HG02938 (cell line): ENCODE data around the gene UBAP2L.
"Not testable (repeated sequence)": the region's sequence is repeated elsewhere in the genome, so short reads cannot be mapped to it uniquely, and the experiment has no call there.

Source experiments
- ATAC-seq: cut with Tn5 transposase; IDR thresholded peaks from one replicate; pipeline ENCODE4 v1.9.1; 2021; ENCODE audit warnings: mild to moderate bottlenecking, moderate library complexity; ENCODE audit not compliant: unreplicated experiment

Gene UBAP2L

GRCh38 chr1:154307670-154308270 lies 87.0 kb downstream of the UBAP2L start:
- ATAC-seq, result not testable (repeated sequence)

DNA sequence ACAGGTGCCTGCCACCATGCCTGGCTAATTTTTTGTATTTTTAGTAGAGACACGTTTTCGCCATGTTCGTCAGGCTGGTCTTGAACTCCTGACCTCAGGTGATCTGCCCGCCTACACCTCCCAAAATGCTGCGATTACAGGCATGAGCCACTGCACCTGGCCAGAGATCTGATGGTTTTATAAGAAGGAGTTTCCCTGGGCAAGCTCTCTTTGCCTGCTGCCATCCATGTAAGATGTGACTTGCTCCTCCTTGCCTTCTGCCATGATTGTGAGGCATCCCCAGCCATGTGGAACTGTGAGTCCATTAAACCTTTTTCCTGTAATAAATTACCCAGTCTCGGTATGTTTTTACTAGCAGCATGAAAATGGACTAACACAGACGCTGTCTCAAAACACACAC lies 88.4 kb downstream of the UBAP2L start:
- ATAC-seq, result not testable (repeated sequence)

DNA sequence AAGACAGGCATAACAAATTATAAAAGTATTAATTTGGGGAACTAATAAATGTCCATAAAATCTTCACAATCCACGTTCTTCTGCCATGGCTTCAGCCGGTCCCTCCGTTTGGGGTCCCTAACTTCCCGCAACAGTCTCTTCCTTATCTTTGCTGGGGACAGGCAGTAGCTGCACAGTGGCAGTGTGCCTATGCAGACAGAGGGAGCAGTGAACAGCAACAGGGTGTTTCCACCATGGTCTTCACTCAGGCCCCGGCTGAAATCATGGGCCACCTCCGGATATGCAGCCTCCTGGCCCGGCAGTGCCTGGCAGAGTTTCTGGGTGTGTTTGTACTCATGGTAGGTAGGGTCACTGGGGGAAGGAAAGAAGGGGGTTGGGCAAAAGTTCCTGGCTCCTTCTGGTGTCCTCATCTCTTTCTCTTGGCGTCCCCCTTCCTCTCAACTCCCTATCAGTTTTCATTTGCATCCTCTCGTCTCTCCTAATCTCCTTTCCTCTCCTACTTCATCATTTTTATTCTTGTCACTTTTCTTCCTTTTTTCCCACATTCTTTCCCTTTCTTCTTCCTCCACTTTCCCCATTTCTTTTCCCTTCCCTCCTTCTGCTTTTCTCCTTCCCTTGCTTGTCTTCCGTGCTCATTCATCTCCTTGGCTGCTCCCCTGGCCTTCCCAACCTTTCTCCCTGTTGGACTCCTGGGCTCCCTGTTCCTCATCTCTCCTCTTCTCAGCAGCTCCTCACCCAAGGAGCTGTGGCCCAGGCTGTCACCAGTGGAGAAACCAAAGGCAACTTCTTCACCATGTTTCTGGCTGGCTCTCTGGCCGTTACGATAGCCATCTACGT lies 91.7 kb downstream of the UBAP2L start:
- not testable (repeated sequence) for ATAC-seq

- ATAC-seq, result no peak
These were observed 92.3 kb downstream of the UBAP2L start for GRCh38 chr1:154313066-154313356.

- ATAC-seq, result not testable (repeated sequence)
These were observed 93.5 kb downstream of the UBAP2L start for GRCh38 chr1:154314226-154314625.

GRCh38 chr1:154316704-154317103 lies 95.9 kb downstream of the UBAP2L start:
- no peak for ATAC-seq

DNA sequence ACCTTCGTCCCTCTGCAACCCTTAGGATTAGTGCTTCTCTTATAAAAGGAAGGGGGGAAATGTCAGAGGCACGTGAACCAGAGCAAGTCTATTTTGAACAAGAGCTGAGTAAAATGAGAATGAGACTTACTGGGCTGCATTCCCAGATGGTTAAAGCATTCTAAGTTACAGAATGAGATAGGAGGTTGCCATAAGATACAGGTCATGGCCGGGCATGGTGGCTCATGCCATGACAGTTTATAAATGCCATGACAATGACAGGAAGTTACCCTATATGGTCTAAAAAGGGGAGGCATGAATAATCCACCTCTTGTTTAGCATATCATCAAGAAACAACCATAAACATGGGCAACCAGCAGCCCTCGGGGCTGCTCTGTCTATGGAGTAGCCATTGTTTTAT lies 97.6 kb downstream of the UBAP2L start:
- ATAC-seq, result no peak
